Inferior parietal cortex (tissue), 1 donor: ENCODE results near the gene PRDM15.
A peak's percentile ranks its signal among the peaks of the same experiment; 100 is the strongest.

ENCODE experiments used
- DNase-seq: peaks from one replicate; pipeline ENCODE4 v3.0.0-alpha.2; 2016; ENCODE audit errors: extremely low spot score

The PRDM15 gene

GRCh38 chr21:41825216-41825615 lies 53.9 kb downstream of the PRDM15 start:
- no peak for DNase-seq

- no peak for DNase-seq
Measured at GRCh38 chr21:41824466-41825207, 54.5 kb downstream of the PRDM15 start.

DNA sequence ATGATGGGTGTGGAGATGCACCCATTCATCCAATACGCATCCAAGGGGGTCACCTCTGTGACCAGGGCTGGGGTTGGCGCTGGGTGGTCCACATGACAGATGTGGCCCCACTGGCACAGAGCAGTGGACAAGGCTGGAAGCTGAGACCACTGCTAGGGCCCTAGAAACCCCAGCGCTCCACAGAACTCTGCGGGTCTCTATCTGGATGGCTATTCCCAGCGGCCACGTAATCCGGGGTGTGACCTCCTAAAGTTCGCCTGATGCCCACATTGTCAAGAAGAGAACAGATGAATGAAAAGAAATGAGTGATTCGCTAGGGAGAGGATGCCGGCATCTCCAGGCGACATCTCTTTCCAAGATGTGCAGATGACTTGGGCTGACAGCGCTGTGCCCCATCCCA lies 55.2 kb downstream of the PRDM15 start:
- DNase-seq: no peak

- no peak for DNase-seq
Measured at GRCh38 chr21:41823166-41823565, 56.0 kb downstream of the PRDM15 start.

- no peak for DNase-seq
Measured at GRCh38 chr21:41821756-41822431, 57.2 kb downstream of the PRDM15 start.

DNA sequence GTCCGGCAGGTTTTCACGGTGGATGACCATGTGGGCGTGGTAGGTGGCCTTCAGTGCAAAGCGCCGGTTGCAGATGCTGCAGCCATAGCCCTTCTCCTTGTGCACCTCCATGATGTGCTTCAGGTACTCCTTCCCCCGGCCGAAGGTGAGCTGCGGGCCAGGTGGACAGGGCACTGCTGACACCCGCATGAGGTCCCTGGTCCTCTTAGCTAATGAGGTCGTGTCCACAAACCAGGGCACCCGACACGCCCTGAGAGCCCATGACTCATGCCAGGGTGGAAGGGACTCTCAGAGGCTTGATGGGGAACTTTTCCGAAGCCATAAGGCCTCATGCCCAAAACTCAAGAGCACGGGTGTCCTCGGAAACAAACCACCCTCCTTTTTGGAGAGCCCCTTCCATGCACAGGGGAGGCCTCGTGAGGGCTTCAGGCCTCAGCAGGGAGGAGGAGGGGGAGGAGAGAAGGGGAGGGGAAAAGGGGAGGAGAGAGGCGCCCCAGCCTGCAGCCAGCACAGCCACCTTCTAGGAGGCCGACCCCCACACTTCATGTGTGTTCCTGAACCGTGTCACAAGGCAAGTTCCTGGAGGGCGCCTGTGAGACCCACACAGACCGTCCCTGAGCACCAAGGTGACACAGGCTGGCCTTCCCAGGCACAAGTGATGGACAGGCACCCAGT lies 57.9 kb downstream of the PRDM15 start:
- no peak for DNase-seq

- DNase-seq: no peak
Measured at GRCh38 chr21:41820384-41821080, 58.6 kb downstream of the PRDM15 start.

GRCh38 chr21:41819856-41820281 lies 59.3 kb downstream of the PRDM15 start:
- DNase-seq: no peak

DNA sequence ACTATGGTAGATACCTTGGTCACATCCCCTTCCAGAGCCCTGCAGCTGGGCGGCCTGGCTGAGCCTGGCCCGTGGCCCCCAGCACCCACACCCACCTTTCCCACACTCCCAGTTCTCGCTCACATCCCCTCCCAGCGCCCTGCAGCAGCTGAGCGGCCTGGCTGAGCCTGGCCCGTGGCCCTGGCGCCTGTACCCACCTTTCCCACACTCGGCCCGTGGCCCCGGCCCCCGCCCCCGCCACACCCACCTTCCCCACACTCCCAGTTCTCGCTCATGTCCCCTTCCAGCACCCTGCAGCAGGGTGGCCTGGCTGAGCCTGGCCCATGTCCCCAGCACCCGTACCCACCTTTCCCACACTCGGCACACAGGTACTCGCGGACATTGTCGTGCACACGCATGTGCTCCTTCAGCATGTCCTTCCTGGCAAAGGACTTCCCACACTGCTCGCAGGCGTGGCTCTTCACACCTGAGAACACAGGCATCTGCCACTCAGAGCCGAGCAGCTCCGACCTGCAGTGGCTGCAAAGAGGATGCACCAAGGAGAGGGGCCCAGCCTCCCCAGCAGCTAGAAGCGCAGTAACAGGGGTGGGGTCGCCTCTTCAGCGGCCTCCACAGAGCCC lies 59.8 kb downstream of the PRDM15 start:
- DNase-seq: no peak

GRCh38 chr21:41817877-41818855 lies 61.0 kb downstream of the PRDM15 start:
- DNase-seq: no peak

- peak; percentile 63 for DNase-seq
Measured at GRCh38 chr21:41817228-41817627, 61.9 kb downstream of the PRDM15 start.

- peak; percentile 59 for DNase-seq
Measured at GRCh38 chr21:41816583-41817165, 62.5 kb downstream of the PRDM15 start.

DNA sequence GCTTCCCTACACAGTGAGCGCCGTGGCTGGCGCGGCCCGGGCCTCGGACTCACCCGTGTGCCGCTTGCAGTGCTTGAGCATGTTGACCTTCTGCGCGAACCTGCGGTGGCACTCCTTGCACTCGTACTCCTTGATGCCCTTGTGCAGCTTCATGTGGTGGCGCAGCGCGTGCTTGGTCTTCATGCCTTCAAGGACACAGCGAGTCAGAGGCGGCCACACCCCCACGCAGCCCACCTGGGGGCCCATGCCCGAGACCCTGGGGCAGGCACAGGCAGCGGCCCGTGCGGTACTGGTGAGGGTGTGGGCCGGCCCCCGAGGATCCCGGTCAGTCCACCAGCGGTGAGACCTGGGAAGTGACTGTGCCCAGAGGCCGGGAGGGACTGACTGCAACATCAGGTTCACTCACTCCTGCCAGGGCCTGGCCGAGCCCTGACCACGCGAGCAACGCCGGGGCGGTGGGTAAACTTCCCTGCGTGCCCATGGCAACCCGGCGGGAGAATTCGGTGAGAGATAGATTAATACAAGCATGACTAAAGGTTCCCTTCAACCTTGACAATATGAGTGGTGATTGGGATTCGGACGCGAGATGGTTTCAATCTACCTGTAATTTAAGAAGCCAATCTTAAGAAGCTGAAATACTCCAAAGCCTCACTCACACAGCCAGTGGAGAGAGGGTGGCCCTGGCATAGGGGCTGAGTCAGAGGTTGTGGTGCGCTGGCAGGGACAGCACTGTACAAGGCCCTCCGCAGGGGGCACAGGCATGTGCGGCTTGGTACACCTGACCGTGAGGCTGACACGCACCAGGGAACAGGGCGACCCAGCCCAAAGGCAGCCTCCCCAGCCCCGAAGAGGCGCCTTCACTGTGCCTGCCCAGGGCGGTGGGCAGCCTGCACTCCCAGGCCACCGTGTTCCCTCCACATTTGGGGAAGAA lies 63.2 kb downstream of the PRDM15 start:
- DNase-seq: no peak

DNA sequence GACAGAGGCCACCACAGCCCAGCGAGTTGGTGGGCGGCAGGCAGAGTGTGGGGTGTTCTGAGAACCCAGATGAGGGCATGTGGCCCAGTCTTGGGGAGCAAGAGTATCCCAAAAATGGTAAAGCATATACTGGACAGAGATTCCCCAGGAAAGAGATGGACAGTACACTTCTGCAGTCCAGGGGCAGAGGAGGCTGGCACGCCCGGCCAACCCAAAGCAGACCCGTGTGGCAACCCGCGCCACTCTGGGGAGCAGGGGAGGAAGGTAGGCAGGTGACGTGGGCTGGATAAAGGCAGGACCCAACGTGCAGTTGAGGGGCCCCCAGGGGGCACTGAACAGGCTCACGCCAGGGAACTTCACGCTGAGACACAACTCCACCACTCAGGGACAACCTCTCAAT lies 65.9 kb downstream of the PRDM15 start:
- DNase-seq: no peak

DNA sequence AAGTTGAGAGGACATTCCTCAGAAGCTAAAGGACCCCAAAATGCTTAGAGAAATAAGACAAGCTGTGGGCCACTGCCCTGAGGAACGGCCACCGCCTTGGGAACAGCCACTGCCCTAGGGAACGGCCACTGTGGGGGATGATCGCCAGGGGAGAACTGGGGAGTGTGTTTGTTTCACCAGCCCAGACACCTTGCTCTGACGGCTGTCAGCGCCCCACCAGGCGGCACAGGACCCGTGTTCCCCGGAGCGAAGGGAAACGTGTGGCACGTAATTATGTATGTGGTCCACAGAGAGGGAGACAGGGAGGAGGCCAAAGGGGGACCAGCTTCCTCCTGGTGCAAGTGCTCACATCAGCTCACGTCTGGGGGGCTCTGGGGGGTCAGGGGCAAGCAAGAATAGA lies 66.5 kb downstream of the PRDM15 start:
- DNase-seq: no peak

GRCh38 chr21:41810597-41810932 lies 68.6 kb downstream of the PRDM15 start:
- no peak for DNase-seq

- DNase-seq: no peak
Measured at GRCh38 chr21:41809891-41810596, 69.1 kb downstream of the PRDM15 start.

GRCh38 chr21:41808846-41809245 lies 70.3 kb downstream of the PRDM15 start:
- no peak for DNase-seq

- DNase-seq: no peak
Measured at GRCh38 chr21:41808094-41808493, 71.0 kb downstream of the PRDM15 start.
